ENCODE results near the gene COX6A2.

COX6A2 gene

GRCh38 chr16:31407406-31407805 is 20.8 kb downstream of the COX6A2 start:
- no peak for ATAC-seq

- ATAC-seq, result no peak
Measured at GRCh38 chr16:31404353-31405064, 23.7 kb downstream of the COX6A2 start.

GRCh38 chr16:31403590-31404352 is 24.4 kb downstream of the COX6A2 start:
- no peak for ATAC-seq

- no peak for ATAC-seq
Measured at GRCh38 chr16:31402687-31403086, 25.5 kb downstream of the COX6A2 start.

- ATAC-seq, result no peak
Measured at GRCh38 chr16:31401436-31401835, 26.7 kb downstream of the COX6A2 start.

- ATAC-seq, result peak in 1 of 2 donors; percentile 30
Measured at GRCh38 chr16:31400191-31400590, 28.0 kb downstream of the COX6A2 start.

- no peak for ATAC-seq
Measured at GRCh38 chr16:31397701-31398100, 30.5 kb downstream of the COX6A2 start.

- no peak for ATAC-seq
Measured at GRCh38 chr16:31397096-31397660, 31.0 kb downstream of the COX6A2 start.

- no peak for ATAC-seq
Measured at GRCh38 chr16:31395647-31396046, 32.5 kb downstream of the COX6A2 start.

GRCh38 chr16:31393056-31393455 is 35.1 kb downstream of the COX6A2 start, which contains the start of gene ITGAD:
Gene ITGAD (plus strand): TSS chr16:31393335. CDS start chr16:31393361, 26 bp downstream.
- ATAC-seq, result no peak

GRCh38 chr16:31390504-31391041 is 37.6 kb downstream of the COX6A2 start:
- no peak for ATAC-seq

GRCh38 chr16:31388535-31388934 is 39.6 kb downstream of the COX6A2 start:
- no peak for ATAC-seq

GRCh38 chr16:31386157-31386984 is 41.8 kb downstream of the COX6A2 start:
- ATAC-seq, result peak; percentile 94 to 96

- no peak for ATAC-seq
Measured at GRCh38 chr16:31385680-31386079, 42.5 kb downstream of the COX6A2 start.

GRCh38 chr16:31382485-31383161 is 45.5 kb downstream of the COX6A2 start:
- ATAC-seq, result peak in 1 of 2 donors; percentile 31

GRCh38 chr16:31380201-31380600 is 48.0 kb downstream of the COX6A2 start:
- ATAC-seq, result no peak
